ENCODE data around the gene ZNF280C.

Gene ZNF280C

GRCh38 chrX:130268449-130269170 is at the start of gene ZNF280C:
Gene ZNF280C (minus strand): TSS chrX:130268899. CDS start chrX:130260449, 8,450 bp downstream.
- H3K79me2 ChIP-seq (ENCODE audit: insufficient read depth, low read depth), result peaks cover 29% of the 10 kb centered on the region
- H3K27ac ChIP-seq, result peak within 1 kb of the TSS; percentile 88
- H4K20me1 ChIP-seq (ENCODE audit: insufficient read depth), result no peaks in the 10 kb centered on the region
- peak within 1 kb of the TSS; percentile 53 for H2AFZ ChIP-seq (ENCODE audit: low read depth)
- H3K4me1 ChIP-seq (ENCODE audit: low read depth, poor library complexity, severe bottlenecking), result peaks cover 29% of the 10 kb centered on the region
- H3K36me3 ChIP-seq (ENCODE audit: insufficient read depth), result no peaks in the 10 kb centered on the region
- TF ChIP-seq CTCF (conservative IDR thresholded peaks at IDR 0.05; ENCODE audit: low read depth, low read length), result 0 out of 2 replicates have a peak, but pooled peaks have one; percentile 21
- H3K9ac ChIP-seq, result peak within 1 kb of the TSS; percentile 89
- peak within 1 kb of the TSS; percentile 97 for H3K4me2 ChIP-seq
- H3K27me3 ChIP-seq (ENCODE audit: insufficient read depth, low read depth), result no peaks in the 10 kb centered on the region
- H3K4me3 ChIP-seq (IDR thresholded peaks at IDR 0.05; ENCODE audit: insufficient read depth, low read depth, low read length), result no peak within 1 kb of the TSS

DNA sequence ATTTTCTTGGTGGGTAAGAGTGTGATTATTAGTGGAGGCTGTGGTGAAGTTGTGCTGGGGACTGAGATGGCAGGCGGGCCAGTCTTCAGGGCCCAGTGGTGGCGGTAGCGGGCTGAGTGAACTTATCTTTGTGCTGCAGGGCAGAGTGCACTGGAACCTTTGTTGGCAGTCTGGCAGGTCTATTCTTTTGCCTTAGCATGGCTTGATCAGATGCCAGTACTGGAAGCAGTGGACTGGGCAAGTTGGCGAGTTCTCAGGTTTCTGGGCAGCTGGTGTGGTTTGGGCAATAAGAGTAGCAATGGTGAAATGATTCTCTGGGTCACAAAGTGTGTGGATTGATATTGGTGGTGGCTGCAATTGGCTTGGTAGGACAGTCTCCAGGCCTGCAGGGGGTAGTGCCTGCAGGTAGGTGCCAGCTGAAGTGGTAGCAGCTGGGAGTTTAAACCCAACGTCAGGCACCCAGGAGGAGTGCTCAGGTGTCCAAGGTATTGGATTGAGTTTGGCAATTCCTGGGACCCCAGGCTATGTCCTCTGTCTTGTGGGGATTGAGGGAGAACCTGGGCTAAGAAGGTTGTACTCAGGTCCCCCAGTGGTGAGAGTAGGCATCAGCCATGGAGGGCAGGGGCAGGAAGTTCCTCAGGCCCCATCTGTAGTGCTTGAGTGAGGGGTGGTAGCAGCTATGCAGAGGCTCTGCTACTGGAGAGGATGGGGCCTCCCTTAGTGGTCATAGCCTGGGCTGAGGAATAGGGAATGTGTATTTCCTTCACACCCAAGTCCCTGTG is 36.1 kb upstream of the ZNF280C start:
- no peaks in the 10 kb centered on the region for H4K20me1 ChIP-seq (ENCODE audit: insufficient read depth)
- H3K4me1 ChIP-seq (ENCODE audit: low read depth, poor library complexity, severe bottlenecking), result no peaks in the 10 kb centered on the region
- no peak overlapping the region for H3K9ac ChIP-seq
- H3K4me2 ChIP-seq, result no peak overlapping the region
- no peaks in the 10 kb centered on the region for H3K27me3 ChIP-seq (ENCODE audit: insufficient read depth, low read depth)
- no peaks in the 10 kb centered on the region for H3K79me2 ChIP-seq (ENCODE audit: insufficient read depth, low read depth)
- H2AFZ ChIP-seq (ENCODE audit: low read depth), result no peak overlapping the region
- no peak overlapping the region for H3K27ac ChIP-seq
- no peak overlapping the region for H3K4me3 ChIP-seq (IDR thresholded peaks at IDR 0.05; ENCODE audit: insufficient read depth, low read depth, low read length)
- H3K36me3 ChIP-seq (ENCODE audit: insufficient read depth), result no peaks in the 10 kb centered on the region
- TF ChIP-seq CTCF (conservative IDR thresholded peaks at IDR 0.05; ENCODE audit: low read depth, low read length), result no peak

DNA sequence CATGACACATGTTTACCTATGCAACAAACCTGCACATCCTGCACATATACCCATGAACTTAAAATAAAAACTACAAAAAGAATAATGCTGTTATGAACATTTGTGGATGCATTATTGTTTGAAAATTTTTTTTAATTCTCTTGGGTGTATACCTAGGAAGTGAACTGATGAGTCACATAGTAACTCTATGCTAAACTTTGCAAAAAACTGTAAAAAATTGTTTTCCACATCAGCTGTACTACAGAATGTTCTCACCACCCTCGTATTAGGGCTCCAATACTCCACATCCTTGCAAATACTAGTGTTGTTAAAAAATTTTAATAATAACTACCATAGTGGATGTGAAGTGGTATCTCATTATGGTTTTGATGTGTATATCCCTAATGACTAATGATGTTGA is 33.3 kb upstream of the ZNF280C start:
- H3K27ac ChIP-seq, result no peak overlapping the region
- no peaks in the 10 kb centered on the region for H3K27me3 ChIP-seq (ENCODE audit: insufficient read depth, low read depth)
- H2AFZ ChIP-seq (ENCODE audit: low read depth), result no peak overlapping the region
- no peak overlapping the region for H3K9ac ChIP-seq
- no peak overlapping the region for H3K4me3 ChIP-seq (IDR thresholded peaks at IDR 0.05; ENCODE audit: insufficient read depth, low read depth, low read length)
- H3K4me2 ChIP-seq, result no peak overlapping the region
- no peaks in the 10 kb centered on the region for H4K20me1 ChIP-seq (ENCODE audit: insufficient read depth)
- H3K36me3 ChIP-seq (ENCODE audit: insufficient read depth), result no peaks in the 10 kb centered on the region
- peaks cover 2% of the 10 kb centered on the region for H3K4me1 ChIP-seq (ENCODE audit: low read depth, poor library complexity, severe bottlenecking)
- no peak for TF ChIP-seq CTCF (conservative IDR thresholded peaks at IDR 0.05; ENCODE audit: low read depth, low read length)
- H3K79me2 ChIP-seq (ENCODE audit: insufficient read depth, low read depth), result no peaks in the 10 kb centered on the region

DNA sequence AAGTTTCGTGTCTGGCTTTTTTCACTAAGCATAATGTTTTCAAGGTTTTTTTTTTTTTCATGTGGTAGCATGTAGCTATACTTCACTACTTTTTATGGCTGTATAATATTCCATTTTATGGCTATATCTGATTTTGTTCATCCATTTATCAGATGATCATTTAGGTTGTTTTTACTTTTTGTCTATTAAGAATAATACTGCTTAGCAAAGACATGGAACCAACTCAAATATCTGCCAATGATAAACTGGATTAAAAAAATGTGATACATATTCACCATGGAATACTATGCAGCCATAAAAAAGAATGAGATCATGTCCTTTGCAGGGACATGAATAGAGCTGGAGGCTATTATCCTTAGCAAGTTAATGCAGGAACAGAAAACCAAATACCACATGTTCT is 32.7 kb upstream of the ZNF280C start:
- Histone ChIP-seq H3K4me3 (IDR thresholded peaks at IDR 0.05; ENCODE audit: insufficient read depth, low read depth, low read length) (no peak overlapping the region), H2AFZ (ENCODE audit: low read depth) (no peak overlapping the region), H3K27me3 (ENCODE audit: insufficient read depth, low read depth) (no peaks in the 10 kb centered on the region), H3K36me3 (ENCODE audit: insufficient read depth) (no peaks in the 10 kb centered on the region), H4K20me1 (ENCODE audit: insufficient read depth) (no peaks in the 10 kb centered on the region), H3K79me2 (ENCODE audit: insufficient read depth, low read depth) (no peaks in the 10 kb centered on the region), H3K27ac (no peak overlapping the region), H3K4me2 (no peak overlapping the region), H3K9ac (no peak overlapping the region), H3K4me1 (ENCODE audit: low read depth, poor library complexity, severe bottlenecking) (peaks cover 8% of the 10 kb centered on the region)
- no peak for TF ChIP-seq CTCF (conservative IDR thresholded peaks at IDR 0.05; ENCODE audit: low read depth, low read length)

All from KMS-11 (cell line).